Measurements from ENCODE around the gene RSPH6A.

DNA sequence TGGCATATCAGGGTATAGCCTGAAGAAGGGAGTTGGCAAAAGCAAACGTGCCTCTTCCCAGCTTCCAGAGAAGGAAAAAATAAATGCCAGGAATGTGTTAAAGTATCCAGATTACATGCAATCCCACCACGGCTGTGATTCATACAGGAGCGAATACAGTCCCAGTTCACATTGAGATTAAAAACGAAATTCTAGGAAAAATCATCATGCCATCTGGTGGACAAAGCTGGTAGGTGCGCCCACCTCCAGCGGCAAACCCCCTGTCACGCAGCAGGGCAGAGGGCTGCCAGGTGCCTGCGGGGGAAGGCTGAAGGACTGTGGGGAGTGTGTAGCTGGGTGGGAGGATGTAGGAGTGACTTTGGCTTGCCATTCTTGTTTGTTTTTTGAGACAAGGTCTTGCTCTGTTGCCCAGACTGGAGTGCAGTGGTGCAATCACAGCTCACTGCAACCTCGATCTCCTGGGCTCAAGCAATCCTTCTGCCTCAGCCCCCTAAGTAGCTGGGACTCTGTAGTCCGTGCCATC lies 16.1 kb downstream of the RSPH6A start:
- TF ChIP-seq POLR2A (IDR thresholded peaks at IDR 0.05): no peak
- TF ChIP-seq, protein P1, sequence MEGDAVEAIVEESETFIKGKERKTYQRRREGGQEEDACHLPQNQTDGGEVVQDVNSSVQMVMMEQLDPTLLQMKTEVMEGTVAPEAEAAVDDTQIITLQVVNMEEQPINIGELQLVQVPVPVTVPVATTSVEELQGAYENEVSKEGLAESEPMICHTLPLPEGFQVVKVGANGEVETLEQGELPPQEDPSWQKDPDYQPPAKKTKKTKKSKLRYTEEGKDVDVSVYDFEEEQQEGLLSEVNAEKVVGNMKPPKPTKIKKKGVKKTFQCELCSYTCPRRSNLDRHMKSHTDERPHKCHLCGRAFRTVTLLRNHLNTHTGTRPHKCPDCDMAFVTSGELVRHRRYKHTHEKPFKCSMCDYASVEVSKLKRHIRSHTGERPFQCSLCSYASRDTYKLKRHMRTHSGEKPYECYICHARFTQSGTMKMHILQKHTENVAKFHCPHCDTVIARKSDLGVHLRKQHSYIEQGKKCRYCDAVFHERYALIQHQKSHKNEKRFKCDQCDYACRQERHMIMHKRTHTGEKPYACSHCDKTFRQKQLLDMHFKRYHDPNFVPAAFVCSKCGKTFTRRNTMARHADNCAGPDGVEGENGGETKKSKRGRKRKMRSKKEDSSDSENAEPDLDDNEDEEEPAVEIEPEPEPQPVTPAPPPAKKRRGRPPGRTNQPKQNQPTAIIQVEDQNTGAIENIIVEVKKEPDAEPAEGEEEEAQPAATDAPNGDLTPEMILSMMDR (IDR thresholded peaks at IDR 0.05): peak; percentile 82 to 94 (median 84)
